Measurements from ENCODE around the gene PGF. TPM values are rescaled to one million over a fixed set of nuclear protein-coding genes. Genes with fewer than 3 reads are reported as not detected.
"Not testable (repeated sequence)": the region's sequence is repeated elsewhere in the genome, so short reads cannot be mapped to it uniquely, and the experiment has no call there.

The PGF gene
- total RNA-seq, result 8.6 TPM

- peak; percentile 68 for DNase-seq
These were observed at the start of gene PGF for GRCh38 chr14:74955229-74956026. Gene PGF, minus strand, starts transcription at chr14:74955597. Its CDS starts 355 bp downstream, at chr14:74955242.

GRCh38 chr14:75003250-75004027, 48.0 kb upstream of the PGF start:
- no peak for DNase-seq

GRCh38 chr14:75002392-75003249, 47.2 kb upstream of the PGF start, which contains the start of gene EIF2B2:
Gene EIF2B2, plus strand, starts transcription at chr14:75002921. Its CDS starts 70 bp downstream, at chr14:75002991.
- DNase-seq, result peak; percentile 99

GRCh38 chr14:75001899-75002298, 46.5 kb upstream of the PGF start:
- no peak for DNase-seq

GRCh38 chr14:75001261-75001660, 45.9 kb upstream of the PGF start:
- DNase-seq, result no peak

- DNase-seq, result not testable (repeated sequence)
These were observed 40.4 kb upstream of the PGF start for GRCh38 chr14:74995781-74996180.

GRCh38 chr14:74994182-74994581, 38.8 kb upstream of the PGF start:
- DNase-seq, result not testable (repeated sequence)

GRCh38 chr14:74988993-74989392, 33.6 kb upstream of the PGF start:
- no peak for DNase-seq

GRCh38 chr14:74988131-74988530, 32.7 kb upstream of the PGF start:
- DNase-seq, result peak; percentile 48

GRCh38 chr14:74985806-74986205, 30.4 kb upstream of the PGF start:
- no peak for DNase-seq

- no peak for DNase-seq
These were observed 29.6 kb upstream of the PGF start for GRCh38 chr14:74985028-74985310.

GRCh38 chr14:74984236-74985027, 29.0 kb upstream of the PGF start:
- peak; percentile 42 for DNase-seq

- DNase-seq, result no peak
These were observed 27.9 kb upstream of the PGF start for GRCh38 chr14:74983343-74983742.

GRCh38 chr14:74982661-74983060, 27.3 kb upstream of the PGF start:
- no peak for DNase-seq

GRCh38 chr14:74981833-74982232, 26.4 kb upstream of the PGF start:
- DNase-seq, result no peak

- DNase-seq, result no peak
These were observed 26.0 kb upstream of the PGF start for GRCh38 chr14:74981462-74981782.

- DNase-seq, result peak; percentile 82
These were observed 25.5 kb upstream of the PGF start for GRCh38 chr14:74980731-74981461.

GRCh38 chr14:74980398-74980730, 25.0 kb upstream of the PGF start:
- DNase-seq, result no peak

GRCh38 chr14:74979442-74980397, 24.3 kb upstream of the PGF start:
- peak; percentile 97 for DNase-seq

GRCh38 chr14:74979029-74979428, 23.6 kb upstream of the PGF start:
- DNase-seq, result no peak

All from tongue (tissue), 2 donors.